GM18511 (cell line): Measurements from ENCODE around the gene HEPHL1.
A peak's percentile ranks its signal among the peaks of the same experiment; 100 is the strongest.
"Not testable (repeated sequence)": the region's sequence is repeated elsewhere in the genome, so short reads cannot be mapped to it uniquely, and the experiment has no call there.

Source experiments
- ATAC-seq: cut with Tn5 transposase; IDR thresholded peaks from one replicate; pipeline ENCODE4 v1.9.1; 2021; ENCODE audit warnings: mild to moderate bottlenecking, moderate library complexity; ENCODE audit not compliant: unreplicated experiment

HEPHL1 gene

DNA sequence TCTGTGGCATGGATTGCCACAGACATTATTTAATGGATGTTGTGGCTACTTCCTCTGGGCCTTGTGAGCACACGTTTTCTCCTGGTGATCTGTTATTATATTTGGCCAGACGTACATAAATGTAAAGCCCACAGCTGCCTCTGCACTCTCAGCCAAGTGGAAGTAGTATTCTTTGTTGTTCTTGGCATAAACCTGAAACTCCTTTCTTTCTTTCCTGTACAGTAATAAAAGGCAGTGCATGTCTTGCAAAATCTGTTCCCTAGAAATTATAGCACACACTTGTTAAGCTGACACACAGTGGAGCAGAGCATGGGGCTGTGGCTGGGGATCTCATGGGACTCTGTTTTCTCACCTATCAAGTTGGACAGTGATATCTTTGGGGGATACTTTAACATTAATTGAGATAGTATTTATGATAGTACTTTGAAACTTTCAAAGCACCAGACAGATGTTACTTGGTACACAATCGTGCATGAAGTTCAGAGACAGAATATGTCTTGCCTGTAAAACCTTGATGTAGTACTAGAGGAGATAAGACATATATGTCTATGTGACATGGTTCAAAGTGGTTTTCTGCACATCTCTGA lies 128.4 kb downstream of the HEPHL1 start:
- no peak for ATAC-seq

DNA sequence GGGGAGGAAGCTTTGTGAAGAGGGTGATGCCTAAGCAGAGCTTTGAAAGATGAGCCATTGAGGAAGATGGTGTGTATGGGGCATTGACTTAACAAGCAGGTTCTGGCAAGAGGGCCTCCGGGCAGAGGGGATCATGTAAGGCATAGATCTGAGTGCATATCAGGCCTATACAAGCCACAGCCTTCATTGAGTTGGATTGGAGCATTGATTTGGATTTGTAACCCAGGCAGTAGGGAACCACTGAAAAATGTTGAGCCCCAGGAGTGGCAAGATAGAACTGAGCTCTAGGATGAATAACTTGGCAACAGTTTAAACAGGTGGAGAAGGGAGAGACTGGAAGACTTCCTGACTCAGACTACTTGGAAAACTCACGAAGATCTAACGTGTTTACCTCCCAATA lies 128.9 kb downstream of the HEPHL1 start:
- no peak for ATAC-seq

DNA sequence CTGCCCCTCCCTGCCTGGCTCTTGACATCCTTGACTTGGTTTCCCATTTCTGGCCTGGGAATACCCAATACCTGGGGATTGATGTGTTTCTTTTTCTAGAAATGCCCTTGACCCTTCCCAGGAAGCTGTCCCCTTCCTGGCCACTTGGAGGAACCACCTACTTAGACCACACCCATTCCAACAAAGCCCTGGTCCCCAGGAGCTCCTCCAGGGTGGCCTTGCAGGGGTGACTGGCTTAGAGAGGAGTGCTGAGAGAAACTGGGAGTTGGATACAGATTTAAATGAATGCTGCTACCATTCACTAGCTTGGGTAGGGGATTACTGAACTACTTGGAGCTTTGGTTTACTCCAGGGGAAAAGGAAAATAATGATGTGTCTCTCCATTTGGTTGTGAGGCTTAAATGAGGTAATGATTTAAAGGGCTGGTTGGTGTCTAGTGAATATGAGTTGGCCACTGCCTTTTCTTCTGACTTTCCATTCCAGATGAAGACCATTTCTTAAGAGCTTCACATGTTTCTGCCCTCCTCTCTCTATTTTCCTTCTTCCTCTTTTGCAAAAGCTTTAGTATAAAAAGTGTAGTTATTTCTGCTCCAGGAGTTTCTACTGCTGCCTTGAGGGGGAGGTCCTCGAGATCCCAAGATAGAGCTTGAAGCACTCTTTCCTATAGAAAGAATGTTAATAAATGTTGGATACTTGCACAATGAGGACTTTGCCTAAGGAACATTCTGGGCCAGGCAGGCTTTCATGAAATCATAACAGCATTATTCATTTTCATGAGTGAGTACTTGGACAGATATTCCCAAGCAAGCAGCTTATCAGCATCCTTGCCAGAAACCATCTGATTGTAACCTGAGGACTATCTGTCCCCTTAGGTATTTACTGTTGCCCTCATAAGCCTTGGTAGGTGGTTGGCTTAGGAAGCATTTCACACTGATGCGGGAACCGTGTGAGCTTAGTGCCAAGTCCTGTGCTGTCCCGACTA lies 129.8 kb downstream of the HEPHL1 start:
- ATAC-seq = no peak

DNA sequence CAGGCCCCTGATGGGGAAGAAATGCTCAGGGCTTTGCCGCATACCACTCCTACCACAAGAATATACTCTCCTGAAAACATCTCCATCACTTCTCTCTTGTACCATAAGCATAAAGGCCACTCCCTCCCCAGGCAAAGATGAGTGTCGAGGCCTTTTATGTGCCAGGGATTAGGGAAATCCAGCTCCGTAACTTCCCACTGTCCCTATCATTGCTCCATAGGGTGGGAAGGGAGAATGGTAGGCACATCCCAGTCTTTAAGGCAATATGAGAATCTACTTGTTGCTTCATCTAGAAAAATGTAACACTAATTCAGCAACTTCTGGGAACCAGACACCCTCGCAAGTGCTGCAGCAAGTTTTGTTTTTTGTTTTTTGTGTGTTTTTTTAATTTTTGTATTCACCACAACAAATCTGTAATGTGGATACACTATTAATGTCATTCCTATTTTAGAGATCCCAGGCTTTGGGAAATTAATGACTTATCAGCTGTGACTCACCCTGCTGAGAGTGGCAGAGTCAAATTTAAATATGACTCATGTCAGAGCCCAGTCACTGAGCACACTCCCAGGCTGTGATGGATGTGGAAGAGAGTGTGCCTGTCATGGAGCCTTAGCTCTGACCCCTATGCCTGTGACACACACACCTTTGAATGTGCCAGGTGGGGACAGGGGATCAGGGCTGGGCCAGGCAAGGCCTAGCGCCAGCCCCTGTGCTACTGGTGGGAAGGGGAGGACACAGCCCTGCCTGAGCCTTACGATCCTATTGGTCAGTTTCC lies 130.9 kb downstream of the HEPHL1 start:
- ATAC-seq = peak; percentile 54

DNA sequence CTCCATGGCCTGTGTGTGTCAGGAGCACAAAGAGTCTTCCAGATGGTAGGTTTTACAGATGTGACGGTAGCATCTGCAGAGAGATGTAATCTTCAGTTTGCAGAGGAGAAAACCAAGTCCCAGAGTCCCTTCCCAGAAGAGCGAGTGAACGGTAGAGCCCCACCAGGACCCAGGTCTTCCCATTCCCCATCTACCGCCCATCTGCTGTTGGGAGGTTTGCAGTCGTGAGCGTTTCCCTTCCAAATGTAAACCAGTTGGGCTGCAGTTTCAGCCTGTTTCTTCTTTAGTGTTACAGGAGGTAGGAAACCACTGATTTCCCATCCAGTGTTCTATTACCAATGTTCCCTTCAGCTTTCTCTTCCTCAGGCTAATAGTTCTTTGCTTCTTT lies 131.5 kb downstream of the HEPHL1 start:
- no peak for ATAC-seq

DNA sequence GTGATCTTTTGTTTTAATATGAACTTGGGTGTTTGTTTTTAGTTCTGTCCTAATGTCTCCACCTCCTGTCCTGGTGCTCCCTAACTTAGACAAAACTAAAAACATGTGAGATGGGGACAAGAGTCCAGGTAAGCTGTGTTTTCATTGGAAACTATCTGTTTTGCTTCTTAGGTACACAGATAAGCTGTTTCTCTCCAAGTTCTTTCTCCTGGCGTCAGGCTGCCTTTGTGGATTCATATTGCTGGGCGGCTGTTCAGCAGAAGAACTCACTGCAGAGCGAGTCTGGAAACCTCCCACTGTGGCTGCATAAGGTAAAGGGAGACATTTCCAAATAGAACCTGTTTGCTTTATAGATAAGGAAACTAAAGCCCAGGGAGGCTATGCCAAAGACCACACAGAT lies 132.2 kb downstream of the HEPHL1 start:
- no peak for ATAC-seq

DNA sequence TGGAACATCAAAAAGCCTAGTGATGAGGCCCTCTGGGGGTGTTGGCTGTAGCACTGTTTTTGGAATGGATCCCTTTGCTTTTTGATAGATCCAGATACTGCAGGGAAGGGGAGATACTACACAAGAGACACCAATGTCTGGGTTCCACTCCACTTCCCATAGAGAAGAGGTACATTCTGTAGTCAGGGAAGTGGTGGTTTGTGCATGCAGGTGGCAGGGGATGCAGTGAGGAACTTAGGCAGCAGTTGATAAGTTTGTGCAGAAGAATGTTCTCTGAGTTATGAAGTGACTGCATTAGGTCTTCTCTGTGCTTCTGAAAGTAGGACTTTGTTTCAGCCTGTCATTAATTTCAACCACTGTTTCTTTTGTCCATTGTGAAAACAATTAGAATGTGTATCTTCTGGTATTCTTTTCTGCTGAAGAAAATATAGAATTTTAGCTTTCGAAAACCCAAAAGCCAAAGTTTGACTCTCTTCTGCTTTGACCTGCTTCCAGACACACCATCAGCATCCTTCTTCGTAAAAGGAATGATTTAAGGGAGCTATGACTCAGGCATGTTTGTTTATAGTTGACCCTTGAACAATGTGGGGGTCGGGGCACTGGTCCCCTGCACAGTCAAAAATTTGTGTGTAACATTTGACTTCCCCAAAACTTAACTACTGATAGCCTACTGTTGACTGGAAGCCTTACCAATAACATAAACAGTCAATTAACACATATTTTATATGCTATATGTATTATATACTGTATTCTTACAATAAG lies 133.1 kb downstream of the HEPHL1 start:
- ATAC-seq = no peak

DNA sequence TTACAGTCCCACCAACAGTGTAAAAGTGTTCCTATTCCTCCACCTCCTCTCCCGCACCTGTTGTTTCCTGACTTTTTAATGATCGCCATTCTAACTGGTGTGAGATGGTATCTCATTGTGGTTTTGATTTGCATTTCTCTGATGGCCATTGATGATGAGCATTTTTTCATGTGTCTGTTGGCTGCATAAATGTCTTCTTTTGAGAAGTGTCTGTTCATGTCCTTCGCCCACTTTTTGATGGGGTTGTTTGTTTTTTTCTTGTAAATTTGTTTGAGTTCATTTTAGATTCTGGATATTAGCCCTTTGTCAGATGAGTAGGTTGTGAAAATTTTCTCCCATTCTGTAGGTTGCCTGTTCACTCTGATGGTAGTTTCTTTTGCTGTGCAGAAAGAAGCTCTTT lies 136.2 kb downstream of the HEPHL1 start:
- ATAC-seq = not testable (repeated sequence)
